Mesenchymal stem cell (in vitro differentiated cells and primary cell): Measurements from ENCODE around the gene SDCBP2.

ENCODE experiments used
- DNase-seq: peaks from one replicate; pipeline ENCODE4 v3.0.0-alpha.2; 2013
- H2AFZ ChIP-seq: one replicate; pipeline ENCODE4 v1.6.1; 2013; ENCODE audit warnings: low read depth, mild to moderate bottlenecking, control low read depth, inconsistent platforms, low read length, moderate library complexity
- H2AK5ac ChIP-seq: 2 replicates; pipeline ENCODE4 v1.6.1; 2013; ENCODE audit warnings: low read length, moderate library complexity, mild to moderate bottlenecking, inconsistent platforms; ENCODE audit not compliant: severe bottlenecking
- H2BK120ac ChIP-seq: one replicate; pipeline ENCODE4 v1.6.1; 2013; ENCODE audit warnings: low read depth, mild to moderate bottlenecking, inconsistent platforms, low read length, moderate library complexity
- H2BK12ac ChIP-seq, 2 experiments: one replicate each; pipeline ENCODE4 v1.6.1; 2013; ENCODE audit warnings: inconsistent platforms in 2 of 2, low read length in 2 of 2, mild to moderate bottlenecking in 2 of 2, moderate library complexity in 2 of 2, control low read depth in 1 of 2
- H2BK15ac ChIP-seq: one replicate; pipeline ENCODE4 v1.6.1; 2013; ENCODE audit warnings: mild to moderate bottlenecking, low read depth, inconsistent platforms; ENCODE audit not compliant: poor library complexity, severe bottlenecking
- H2BK5ac ChIP-seq: 2 replicates; pipeline ENCODE4 v1.6.1; 2013; ENCODE audit warnings: low read depth, mild to moderate bottlenecking, low read length, control low read depth, inconsistent platforms; ENCODE audit not compliant: poor library complexity, severe bottlenecking
- H3K14ac ChIP-seq, 2 experiments: one replicate each; pipeline ENCODE4 v1.6.1; 2013; ENCODE audit warnings: inconsistent platforms in 2 of 2, low read length in 2 of 2, control low read depth in 1 of 2, mild to moderate bottlenecking in 1 of 2, moderate library complexity in 1 of 2
- H3K18ac ChIP-seq, 2 experiments: one replicate each; pipeline ENCODE4 v1.6.1; 2013; ENCODE audit warnings: inconsistent platforms in 2 of 2, low read length in 2 of 2, control low read depth in 1 of 2, low read depth in 1 of 2, mild to moderate bottlenecking in 1 of 2
- H3K23ac ChIP-seq, 2 experiments: one replicate each; pipeline ENCODE4 v1.6.1; 2013; ENCODE audit warnings: inconsistent platforms in 2 of 2, low read length in 2 of 2, mild to moderate bottlenecking in 2 of 2, moderate library complexity in 2 of 2, control low read depth in 1 of 2
- H3K27ac ChIP-seq: 2 replicates; pipeline ENCODE4 v1.5.1; 2013; ENCODE audit warnings: mild to moderate bottlenecking, moderate library complexity, low read length, control low read depth, inconsistent platforms; ENCODE audit not compliant: poor library complexity, severe bottlenecking
- H3K27me3 ChIP-seq, 2 experiments: 2 replicates each; pipeline versions ENCODE4 v1.6.1 to v1.7.0; 2013; ENCODE audit warnings: low read length in 2 of 2, mild to moderate bottlenecking in 2 of 2, moderate library complexity in 2 of 2, control low read depth in 1 of 2, inconsistent platforms in 1 of 2; ENCODE audit not compliant: control insufficient read depth in 1 of 2, insufficient read depth in 1 of 2
- H3K36me3 ChIP-seq, 2 experiments: 2 replicates each; pipeline versions ENCODE4 v1.6.1 to v1.7.0; 2013; ENCODE audit warnings: low read length in 2 of 2, control low read depth in 1 of 2, inconsistent platforms in 1 of 2, low read depth in 1 of 2, mild to moderate bottlenecking in 1 of 2; ENCODE audit not compliant: insufficient read depth in 2 of 2, control insufficient read depth in 1 of 2
- H3K4ac ChIP-seq, 2 experiments: one replicate each; pipeline ENCODE4 v1.6.1; 2013; ENCODE audit warnings: inconsistent platforms in 2 of 2, low read length in 2 of 2, mild to moderate bottlenecking in 2 of 2, moderate library complexity in 2 of 2, control low read depth in 1 of 2, low read depth in 1 of 2
- H3K4me1 ChIP-seq: 2 replicates; pipeline ENCODE4 v1.6.1; 2013; ENCODE audit warnings: low read depth, low read length, control low read depth; ENCODE audit not compliant: control insufficient read depth, insufficient read depth
- H3K4me2 ChIP-seq: 2 replicates; pipeline ENCODE4 v1.6.1; 2013; ENCODE audit warnings: low read length, mild to moderate bottlenecking, inconsistent platforms; ENCODE audit not compliant: poor library complexity, severe bottlenecking
- H3K4me3 ChIP-seq, 2 experiments: 2 replicates each; pipeline versions ENCODE4 v1.5.1 to v1.7.0; 2013; ENCODE audit warnings: low read length in 2 of 2, mild to moderate bottlenecking in 2 of 2, control low read depth in 1 of 2, low read depth in 1 of 2; ENCODE audit not compliant: insufficient read depth in 1 of 2
- H3K79me1 ChIP-seq: replicated peaks from 2 replicates; pipeline ENCODE4 v1.6.1; 2013; ENCODE audit warnings: mild to moderate bottlenecking, control low read depth, low read length, inconsistent platforms; ENCODE audit not compliant: poor library complexity, severe bottlenecking
- H3K9ac ChIP-seq: 2 replicates; pipeline ENCODE4 v1.7.0; 2013; ENCODE audit warnings: mild to moderate bottlenecking, low read length, moderate library complexity
- H3K9me3 ChIP-seq: 2 replicates; pipeline ENCODE4 v1.7.0; 2013; ENCODE audit warnings: mild to moderate bottlenecking, low read length; ENCODE audit not compliant: control insufficient read depth
- H4K8ac ChIP-seq: one replicate; pipeline ENCODE4 v1.6.1; 2013; ENCODE audit warnings: inconsistent platforms, mild to moderate bottlenecking, low read length, moderate library complexity
- H4K91ac ChIP-seq: one replicate; pipeline ENCODE4 v1.6.1; 2013; ENCODE audit warnings: mild to moderate bottlenecking, low read length, inconsistent platforms
- WGBS: methylation state at CpG from one replicate; pipeline ENCODE4 v1.1.7; 2013; ENCODE audit warnings: mixed read lengths; 5-methylcytosine and 5-hydroxymethylcytosine counted together

Gene SDCBP2

DNA sequence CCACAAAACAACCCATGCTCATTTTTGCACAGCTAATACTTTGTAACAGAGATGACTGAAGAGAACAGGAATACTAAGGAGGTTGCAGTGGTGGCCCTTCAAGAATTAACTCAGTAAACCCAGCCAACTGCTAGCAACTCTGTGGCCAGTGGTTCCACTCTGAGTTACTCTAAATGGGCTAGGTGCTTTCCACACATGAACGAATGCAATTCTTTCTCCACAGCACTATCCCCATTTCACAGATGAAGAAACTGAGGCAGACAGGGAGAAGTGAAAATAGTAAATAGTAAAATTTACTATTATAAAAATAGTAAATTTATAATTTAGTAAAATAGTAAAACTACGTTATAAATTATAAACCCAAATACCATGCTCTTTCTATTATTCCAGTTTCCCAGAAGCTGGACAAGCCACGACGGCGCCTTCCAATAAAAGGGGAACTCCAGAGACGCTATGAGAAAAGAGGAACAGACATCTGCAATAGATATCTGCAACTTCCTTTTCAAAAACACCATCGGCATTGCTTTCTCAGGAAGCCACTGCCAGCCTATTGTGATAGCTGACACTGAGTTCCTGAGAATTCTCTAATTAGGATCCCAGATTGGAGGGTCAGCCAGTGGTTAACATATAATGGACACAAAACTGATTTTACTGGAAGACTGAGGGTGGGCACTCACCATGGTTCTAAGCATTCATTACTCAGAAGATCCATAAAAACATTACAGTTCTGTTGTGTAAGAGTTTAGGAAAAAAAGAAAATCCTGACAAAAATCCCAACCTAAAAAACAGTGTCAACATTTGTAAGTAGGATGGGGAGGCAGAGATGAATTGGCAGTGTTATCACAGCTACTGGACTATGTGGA lies 47.7 kb upstream of the SDCBP2 start:
- 94% methylated on average over 5 of the region's 7 CpGs for WGBS
- no peak overlapping the region for H2BK12ac ChIP-seq
- peaks cover 19% of the 10 kb centered on the region for H3K79me1 ChIP-seq
- no peak overlapping the region for H3K23ac ChIP-seq
- no peaks in the 10 kb centered on the region for H3K9me3 ChIP-seq
- no peak overlapping the region for H3K4me3 ChIP-seq
- no peak overlapping the region for H2BK120ac ChIP-seq
- H3K27ac ChIP-seq, result no peak overlapping the region
- peaks cover 18% of the 10 kb centered on the region for H3K4me1 ChIP-seq
- H3K4ac ChIP-seq, result no peak overlapping the region
- H4K8ac ChIP-seq, result no peak overlapping the region
- H2AK5ac ChIP-seq, result peak overlapping the region; percentile 68
- no peak overlapping the region for H4K91ac ChIP-seq
- no peak overlapping the region for H2BK15ac ChIP-seq
- H3K36me3 ChIP-seq, result peaks cover 9 to 39% of the 10 kb centered on the region in 2 experiments
- H3K18ac ChIP-seq, result no peak overlapping the region
- no peak overlapping the region for H2AFZ ChIP-seq
- no peak for DNase-seq
- no peak overlapping the region for H3K14ac ChIP-seq
- H3K9ac ChIP-seq, result no peak overlapping the region
- H2BK5ac ChIP-seq, result no peak overlapping the region
- H3K4me2 ChIP-seq, result no peak overlapping the region
- no peaks in the 10 kb centered on the region for H3K27me3 ChIP-seq

DNA sequence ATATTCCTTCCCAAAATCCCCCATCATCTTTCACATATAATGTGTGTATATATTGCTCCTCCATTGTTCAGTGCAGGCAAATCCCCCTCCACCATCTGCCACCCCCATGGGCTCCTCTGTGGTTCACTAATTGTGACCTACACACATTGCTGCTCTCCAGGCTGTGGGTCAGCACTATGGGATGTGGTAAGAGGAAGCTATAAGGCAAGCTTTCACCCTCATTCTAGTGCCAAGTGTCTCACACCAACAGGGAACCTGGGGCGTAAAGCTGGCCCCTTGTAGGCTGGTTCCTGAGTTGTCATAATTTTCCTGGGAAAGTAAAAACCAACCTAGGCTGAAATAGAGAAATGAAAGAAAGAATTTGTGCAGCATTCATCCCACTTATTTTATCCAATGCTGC lies 47.1 kb upstream of the SDCBP2 start:
- Histone ChIP-seq H2BK12ac (peak overlapping the region in 1 of 2 experiments; percentile 86), H3K14ac (peak overlapping the region in 1 of 2 experiments; percentile 33), H4K8ac (no peak overlapping the region), H3K9me3 (no peaks in the 10 kb centered on the region), H3K23ac (peak overlapping the region in 1 of 2 experiments; percentile 9), H2BK15ac (no peak overlapping the region), H3K4me2 (no peak overlapping the region), H2AFZ (no peak overlapping the region), H3K4me1 (peaks cover 22% of the 10 kb centered on the region), H3K4ac (no peak overlapping the region), H4K91ac (no peak overlapping the region), H2AK5ac (no peak overlapping the region), H3K4me3 (no peak overlapping the region), H3K27ac (no peak overlapping the region), H3K36me3 (peaks cover 9 to 41% of the 10 kb centered on the region in 2 experiments), H2BK5ac (no peak overlapping the region), H3K27me3 (no peaks in the 10 kb centered on the region), H3K18ac (peak overlapping the region in 1 of 2 experiments; percentile 23), H3K9ac (no peak overlapping the region), H2BK120ac (no peak overlapping the region), H3K79me1 (peaks cover 23% of the 10 kb centered on the region)
- no peak for DNase-seq
- WGBS, result no CpG with 5 or more reads among the region's 1 CpG

DNA sequence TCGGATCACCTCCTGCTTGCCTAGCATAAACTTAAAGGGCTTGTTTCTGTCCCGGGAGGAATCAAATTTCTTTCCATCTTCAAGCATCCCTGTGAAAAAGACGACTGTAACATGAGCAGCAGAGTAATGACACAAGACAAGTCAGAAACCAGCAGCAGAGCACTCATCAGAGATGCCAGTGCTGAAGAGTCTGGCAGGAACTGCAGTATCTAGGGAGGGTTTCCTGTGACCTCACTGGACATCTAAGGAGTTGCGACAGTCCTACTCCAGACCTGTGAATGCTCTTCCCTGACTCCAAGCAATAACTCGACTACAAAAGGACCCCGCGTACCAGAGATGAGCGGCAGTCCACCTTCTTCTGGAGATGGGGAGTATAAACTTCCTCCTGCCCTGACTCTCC lies 46.6 kb upstream of the SDCBP2 start:
- no peak overlapping the region for H2BK5ac ChIP-seq
- H2AK5ac ChIP-seq, result no peak overlapping the region
- H3K4me1 ChIP-seq, result peaks cover 22% of the 10 kb centered on the region
- H3K9ac ChIP-seq, result no peak overlapping the region
- H3K27ac ChIP-seq, result no peak overlapping the region
- no peaks in the 10 kb centered on the region for H3K9me3 ChIP-seq
- no peak overlapping the region for H4K91ac ChIP-seq
- H4K8ac ChIP-seq, result no peak overlapping the region
- H3K79me1 ChIP-seq, result peaks cover 26% of the 10 kb centered on the region
- no peak overlapping the region for H2BK120ac ChIP-seq
- no peak overlapping the region for H2BK15ac ChIP-seq
- no peak overlapping the region for H2AFZ ChIP-seq
- no peak overlapping the region for H3K4me3 ChIP-seq
- H3K4ac ChIP-seq, result no peak overlapping the region
- H3K4me2 ChIP-seq, result no peak overlapping the region
- no peak overlapping the region for H2BK12ac ChIP-seq
- peaks cover 12 to 44% of the 10 kb centered on the region in 2 experiments for H3K36me3 ChIP-seq
- H3K18ac ChIP-seq, result no peak overlapping the region
- DNase-seq, result peak; percentile 85
- H3K23ac ChIP-seq, result no peak overlapping the region
- H3K27me3 ChIP-seq, result no peaks in the 10 kb centered on the region
- no peak overlapping the region for H3K14ac ChIP-seq
- WGBS, result 83% methylated on average over 7 of the region's 8 CpGs

DNA sequence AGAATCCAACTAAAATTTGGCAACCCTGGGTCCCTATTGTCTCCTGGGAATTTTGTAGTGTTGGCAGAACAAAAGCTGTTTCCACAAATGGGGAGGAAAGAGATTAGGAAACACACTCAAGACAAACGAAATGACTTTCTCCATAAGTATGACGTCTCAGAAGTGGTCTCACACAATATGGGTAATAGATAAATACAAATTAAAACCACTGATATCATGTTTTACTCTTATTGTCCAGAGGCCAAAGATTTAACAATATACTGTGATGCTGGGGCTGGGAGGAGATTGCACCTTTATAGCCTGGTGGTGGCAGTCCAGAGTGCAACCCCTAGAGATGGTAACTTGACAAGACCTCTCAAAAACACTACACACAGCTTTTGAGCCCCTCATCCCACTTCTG lies 45.3 kb upstream of the SDCBP2 start:
- H3K18ac ChIP-seq, result no peak overlapping the region
- H4K91ac ChIP-seq, result no peak overlapping the region
- H2BK12ac ChIP-seq, result no peak overlapping the region
- no peak overlapping the region for H3K23ac ChIP-seq
- no peak overlapping the region for H3K9ac ChIP-seq
- no peak overlapping the region for H3K4ac ChIP-seq
- H3K9me3 ChIP-seq, result no peaks in the 10 kb centered on the region
- H2BK15ac ChIP-seq, result no peak overlapping the region
- no peak overlapping the region for H4K8ac ChIP-seq
- H3K4me1 ChIP-seq, result peaks cover 22% of the 10 kb centered on the region
- H3K27me3 ChIP-seq, result no peaks in the 10 kb centered on the region
- no peak overlapping the region for H3K27ac ChIP-seq
- H3K79me1 ChIP-seq, result peaks cover 24% of the 10 kb centered on the region
- DNase-seq, result no peak
- WGBS, result no CpG with 5 or more reads among the region's 2 CpGs
- H3K4me3 ChIP-seq, result no peak overlapping the region
- H3K4me2 ChIP-seq, result no peak overlapping the region
- no peak overlapping the region for H2BK120ac ChIP-seq
- H3K36me3 ChIP-seq, result peaks cover 12 to 50% of the 10 kb centered on the region in 2 experiments
- no peak overlapping the region for H2BK5ac ChIP-seq
- H3K14ac ChIP-seq, result no peak overlapping the region
- H2AK5ac ChIP-seq, result no peak overlapping the region
- no peak overlapping the region for H2AFZ ChIP-seq
